H1 (cell line): Measurements from ENCODE around the gene NFYB.

ENCODE experiments used
- EZH2 ChIP-seq: fragments of 200-600 bp; sonication (generic); IDR thresholded peaks from 2 replicates; pipeline ENCODE4 v1.7.1; 2012; ENCODE audit warnings: low read depth, mild to moderate bottlenecking, moderate library complexity, low read length, inconsistent platforms; ENCODE audit not compliant: severe bottlenecking
- TAF1 ChIP-seq: IDR thresholded peaks from 2 replicates; pipeline ENCODE4 v1.6.1; 2011; ENCODE audit warnings: mild to moderate bottlenecking, low read depth, low read length
- ZNF274 ChIP-seq: IDR thresholded peaks from 2 replicates; pipeline ENCODE4 v1.7.0; 2012; ENCODE audit warnings: low read length, borderline replicate concordance; ENCODE audit errors: extremely low read depth
- TF ChIP-seq, protein P1 (sequence below), 3 experiments: IDR thresholded peaks; 1 replicate in 2 of 3; 2 replicates in 1 of 3; pipeline versions ENCODE4 v1.5.1 to v1.6.1; 2011; ENCODE audit warnings: low read length in 3 of 3, mild to moderate bottlenecking in 3 of 3, inconsistent platforms in 2 of 3, low read depth in 1 of 3, moderate library complexity in 1 of 3; ENCODE audit not compliant: insufficient read depth in 1 of 3; ENCODE audit errors: control extremely low read depth in 1 of 3

DNA sequence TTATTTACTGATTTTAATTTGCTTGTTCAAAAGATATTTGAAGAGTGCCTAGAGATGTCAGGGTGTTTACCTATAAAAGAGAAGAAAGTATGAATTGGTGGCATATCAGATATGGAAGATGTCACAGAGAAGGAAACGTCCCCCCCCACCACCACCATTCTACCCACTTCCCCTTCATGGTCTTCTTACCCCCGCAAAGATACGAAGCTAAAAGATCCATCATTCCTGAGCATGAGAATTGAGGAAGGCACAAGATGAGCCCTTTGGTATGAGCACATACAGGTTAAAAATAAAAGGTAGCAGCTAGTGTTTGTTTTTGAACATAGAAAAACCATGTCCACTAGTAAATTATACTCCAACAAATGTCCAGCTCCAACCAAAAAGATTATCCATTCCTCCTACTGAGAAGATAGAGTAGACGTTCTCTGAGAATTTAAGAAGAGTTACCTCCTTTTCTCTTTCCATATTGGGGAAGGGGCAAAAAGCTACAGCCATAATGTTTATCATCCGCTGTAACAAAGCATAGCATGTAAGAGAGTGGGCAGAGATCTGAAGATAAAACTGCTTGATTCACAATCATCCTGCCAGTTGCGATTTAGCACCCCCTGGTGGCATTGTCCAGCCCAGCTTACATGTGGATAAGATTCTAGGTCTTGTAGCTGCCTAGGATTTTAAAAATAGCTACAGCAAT is 29.1 kb downstream of the NFYB start:
- TF ChIP-seq, protein P1, sequence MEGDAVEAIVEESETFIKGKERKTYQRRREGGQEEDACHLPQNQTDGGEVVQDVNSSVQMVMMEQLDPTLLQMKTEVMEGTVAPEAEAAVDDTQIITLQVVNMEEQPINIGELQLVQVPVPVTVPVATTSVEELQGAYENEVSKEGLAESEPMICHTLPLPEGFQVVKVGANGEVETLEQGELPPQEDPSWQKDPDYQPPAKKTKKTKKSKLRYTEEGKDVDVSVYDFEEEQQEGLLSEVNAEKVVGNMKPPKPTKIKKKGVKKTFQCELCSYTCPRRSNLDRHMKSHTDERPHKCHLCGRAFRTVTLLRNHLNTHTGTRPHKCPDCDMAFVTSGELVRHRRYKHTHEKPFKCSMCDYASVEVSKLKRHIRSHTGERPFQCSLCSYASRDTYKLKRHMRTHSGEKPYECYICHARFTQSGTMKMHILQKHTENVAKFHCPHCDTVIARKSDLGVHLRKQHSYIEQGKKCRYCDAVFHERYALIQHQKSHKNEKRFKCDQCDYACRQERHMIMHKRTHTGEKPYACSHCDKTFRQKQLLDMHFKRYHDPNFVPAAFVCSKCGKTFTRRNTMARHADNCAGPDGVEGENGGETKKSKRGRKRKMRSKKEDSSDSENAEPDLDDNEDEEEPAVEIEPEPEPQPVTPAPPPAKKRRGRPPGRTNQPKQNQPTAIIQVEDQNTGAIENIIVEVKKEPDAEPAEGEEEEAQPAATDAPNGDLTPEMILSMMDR (IDR thresholded peaks at IDR 0.05; ENCODE audit: control extremely low read depth in 1 of 3, insufficient read depth in 1 of 3, low read depth in 1 of 3, low read length in 3 of 3) = peak; percentile 69 to 93 (median 74)
- TF ChIP-seq EZH2 = no peak
- no peak for TF ChIP-seq ZNF274
- no peak for TF ChIP-seq TAF1
